ENCODE data around the gene POU5F1.
"Not testable (repeated sequence)": the region's sequence is repeated elsewhere in the genome, so short reads cannot be mapped to it uniquely, and the experiment has no call there.

POU5F1 gene

DNA sequence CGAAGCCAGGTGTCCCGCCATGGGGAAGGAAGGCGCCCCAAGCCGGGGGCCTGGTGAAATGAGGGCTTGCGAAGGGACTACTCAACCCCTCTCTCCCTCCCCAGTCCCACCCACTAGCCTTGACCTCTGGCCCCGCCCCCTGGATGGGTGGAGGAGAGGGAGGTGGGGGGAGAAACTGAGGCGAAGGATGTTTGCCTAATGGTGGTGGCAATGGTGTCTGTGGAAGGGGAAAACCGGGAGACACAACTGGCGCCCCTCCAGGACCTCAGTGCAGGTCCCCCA is at the start of gene POU5F1:
TSS of gene POU5F1 (minus strand) at position 83 of the 282 bp plus-strand sequence. CDS start at position 21, 62 bp downstream.
- no peak for DNase-seq

DNA sequence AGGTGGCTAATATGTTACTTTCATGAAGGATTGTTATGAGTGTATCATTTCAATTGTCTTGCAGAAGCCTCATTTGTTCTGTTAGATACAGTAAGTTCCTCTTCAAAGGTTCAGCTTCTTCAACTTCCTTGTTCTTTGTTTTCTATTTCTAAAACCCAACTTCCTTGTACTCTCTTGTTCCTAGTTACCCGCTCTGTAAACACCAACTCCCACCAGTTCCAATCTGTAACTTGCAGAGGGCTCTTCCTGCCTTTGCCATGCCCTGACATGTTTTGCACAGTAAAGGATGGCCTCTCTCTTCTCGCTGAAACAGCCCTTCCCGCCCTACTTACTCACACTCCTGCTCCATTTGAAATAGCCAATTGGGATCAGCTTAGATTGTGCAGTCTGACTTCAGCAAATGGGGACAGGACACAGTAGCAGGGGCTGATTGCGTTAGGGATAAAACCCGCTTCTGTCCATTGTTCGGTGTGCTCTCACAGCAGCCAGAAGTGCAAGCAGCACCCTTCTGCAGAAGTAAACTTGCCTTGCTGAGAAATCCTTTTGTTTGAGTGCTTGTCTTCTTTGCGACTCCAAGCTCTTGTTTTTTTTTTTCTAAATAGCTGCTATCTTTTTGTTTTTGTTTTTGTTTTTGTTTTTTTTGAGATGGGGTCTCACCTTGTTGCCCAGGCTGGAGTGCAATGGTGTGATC is 45.9 kb upstream of the POU5F1 start:
- DNase-seq = no peak

DNA sequence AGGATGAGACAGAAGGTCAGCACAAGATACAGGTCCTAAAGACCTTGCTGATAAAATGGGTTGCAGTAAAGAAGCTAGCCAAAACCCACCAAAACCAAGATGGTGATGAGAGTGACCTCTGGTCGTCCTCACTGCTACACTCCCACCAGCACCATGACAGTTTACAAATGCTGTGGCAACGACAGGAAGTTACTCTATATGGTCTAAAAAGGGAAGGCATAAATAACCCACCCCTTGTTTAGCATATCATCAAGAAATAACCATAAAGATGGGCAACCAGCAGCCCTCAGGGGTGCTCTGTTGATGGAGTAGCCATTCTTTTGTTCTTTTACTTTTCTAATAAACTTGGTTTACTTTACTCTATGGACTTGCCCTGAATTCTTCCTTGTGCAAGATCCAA is 44.7 kb upstream of the POU5F1 start:
- DNase-seq = not testable (repeated sequence)

DNA sequence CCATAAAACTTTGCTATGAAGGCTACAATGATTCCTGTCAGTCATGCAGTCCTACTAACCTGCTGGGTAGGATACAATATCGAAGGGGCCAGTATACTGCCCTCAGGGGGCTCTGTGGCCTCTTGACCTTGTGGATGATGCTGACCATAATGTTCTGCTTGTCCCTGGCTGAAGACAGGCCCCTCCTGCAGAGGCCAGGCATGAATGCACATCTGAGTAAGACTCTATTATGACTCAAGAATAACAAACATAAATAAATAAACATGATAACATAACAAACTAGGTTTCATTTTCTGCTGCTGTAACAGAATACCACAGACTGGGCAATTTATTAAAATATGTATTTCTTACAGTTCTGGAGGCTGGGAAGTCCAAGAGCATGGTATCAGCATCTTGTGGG is 44.0 kb upstream of the POU5F1 start:
- DNase-seq = no peak

DNA sequence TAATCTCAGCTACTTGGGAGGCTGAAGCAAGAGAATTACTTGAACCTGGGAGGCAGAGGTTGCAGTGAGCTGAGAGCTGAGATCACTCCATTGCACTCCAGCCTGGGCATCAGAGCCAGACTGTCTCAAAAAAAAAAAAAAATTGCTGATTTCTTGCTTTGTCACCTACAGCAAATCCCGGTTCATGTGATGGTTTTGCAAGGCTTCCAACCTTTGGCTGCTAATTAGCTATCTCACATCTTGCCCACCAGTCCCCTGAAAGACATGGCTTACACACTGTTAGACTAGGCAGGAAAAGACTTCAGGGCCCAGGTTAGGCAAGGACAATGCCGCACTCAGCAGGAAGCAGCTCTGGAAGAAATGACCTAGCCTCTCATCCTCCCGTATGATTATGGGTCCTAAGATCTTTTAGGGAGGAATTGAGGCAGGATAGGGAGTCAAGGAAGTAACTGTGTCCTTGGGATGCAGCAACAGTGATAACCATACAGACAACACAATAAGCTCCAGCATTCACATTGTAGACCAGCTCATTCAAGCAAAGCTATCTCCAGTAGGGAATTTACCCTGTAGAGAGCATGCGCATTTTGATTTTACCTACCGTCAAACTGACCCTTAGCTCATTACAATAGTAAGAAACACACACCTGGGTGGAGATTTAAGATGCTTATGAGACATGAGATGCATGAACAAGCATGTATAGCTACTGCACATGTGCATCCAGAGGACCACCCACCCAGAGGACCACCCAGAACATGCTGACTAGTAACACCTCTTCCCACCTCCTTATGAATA is 40.5 kb upstream of the POU5F1 start:
- DNase-seq = no peak

DNA sequence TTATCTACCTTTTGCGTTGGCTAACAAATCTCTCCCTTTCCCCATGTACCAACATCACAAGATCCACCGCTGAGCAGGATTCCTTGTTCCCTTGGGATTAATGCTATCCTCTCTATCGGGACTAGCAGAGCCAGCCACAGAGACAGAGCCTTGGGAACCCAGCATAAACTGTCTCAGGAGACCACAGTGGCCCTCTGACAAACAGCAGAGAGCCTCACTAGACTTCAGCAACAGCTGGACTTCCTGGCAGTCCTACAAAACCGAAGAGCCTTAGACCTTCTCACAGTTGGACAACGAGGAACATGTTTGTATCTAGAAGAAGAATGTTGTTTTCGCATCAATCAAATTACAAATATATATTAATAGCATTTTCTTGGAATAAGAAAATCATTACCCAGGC is 39.6 kb upstream of the POU5F1 start:
- no peak for DNase-seq

DNA sequence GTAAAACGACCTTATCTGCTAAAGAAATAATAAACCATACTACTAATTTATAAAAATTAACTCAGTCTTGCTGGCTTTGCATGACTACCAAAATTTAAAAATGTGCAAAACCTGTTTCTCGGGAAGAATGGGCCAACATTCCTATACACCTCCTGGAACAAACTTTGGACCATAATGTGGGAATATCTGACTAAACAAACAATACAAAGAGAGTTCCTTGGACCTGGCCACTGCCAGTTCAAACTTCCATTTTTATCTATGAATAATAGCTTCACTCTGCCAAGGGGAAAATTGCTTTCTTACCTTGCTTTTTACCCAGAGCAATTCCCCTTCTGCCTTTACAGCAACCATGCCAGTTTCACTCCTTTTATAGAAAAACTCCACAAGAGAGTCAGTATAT is 38.7 kb upstream of the POU5F1 start:
- no peak for DNase-seq

DNA sequence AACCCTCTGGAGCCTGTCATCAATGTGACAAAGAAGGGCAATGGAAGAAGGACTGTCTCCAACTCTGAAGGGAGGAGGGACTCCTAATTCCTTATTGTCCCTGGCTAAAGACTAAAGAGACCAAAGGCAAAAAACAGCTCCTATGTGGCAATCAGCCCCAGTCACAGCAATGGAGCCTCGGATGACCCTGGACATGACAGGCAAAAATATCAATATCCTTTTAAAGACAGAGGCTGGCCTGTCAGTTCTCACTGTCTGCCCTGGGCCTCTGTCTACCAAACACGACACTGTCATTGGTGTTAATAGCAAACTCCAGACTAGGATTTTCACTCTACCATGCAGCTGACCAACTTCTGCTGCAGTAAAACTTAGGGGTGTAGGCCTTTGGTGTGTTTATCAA is 38.0 kb upstream of the POU5F1 start:
- DNase-seq = no peak

DNA sequence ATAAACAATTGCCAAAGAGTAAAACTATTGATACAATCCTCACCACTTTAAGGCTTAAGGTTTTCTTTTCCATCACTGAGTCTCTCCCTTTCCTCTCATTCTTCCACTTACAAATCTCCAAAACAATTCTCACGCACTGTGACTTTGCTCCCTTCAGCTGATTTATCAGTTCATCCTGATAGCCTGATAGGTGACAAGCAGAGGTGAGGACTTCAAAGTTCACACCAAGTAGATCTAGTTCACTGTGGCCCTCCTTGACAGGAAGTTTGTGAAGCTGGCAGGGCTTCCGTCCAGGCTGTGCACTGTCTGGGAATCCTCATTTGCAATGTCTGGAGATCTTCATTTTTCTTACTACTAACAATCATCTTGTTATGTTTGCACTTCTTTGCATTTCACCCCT is 35.2 kb upstream of the POU5F1 start:
- DNase-seq = no peak

DNA sequence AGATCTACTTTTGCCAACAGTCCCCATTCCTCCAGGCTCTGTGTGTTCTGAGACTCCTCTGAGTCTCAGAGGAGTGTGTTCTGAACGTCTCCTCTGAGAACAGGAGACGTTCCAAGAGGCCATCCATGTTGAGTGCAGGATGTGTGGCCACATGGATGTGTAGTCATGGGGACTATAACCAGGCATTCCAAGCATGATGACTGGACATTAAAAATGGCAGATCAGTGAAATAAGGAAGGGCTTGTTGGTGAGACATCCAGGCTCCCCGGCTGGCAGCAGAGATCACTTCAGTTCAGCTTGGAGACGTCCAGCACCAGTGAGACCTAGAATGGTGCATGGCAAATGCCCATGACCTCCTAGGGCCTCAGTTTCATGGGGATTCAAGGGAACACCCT is 34.3 kb upstream of the POU5F1 start:
- DNase-seq = peak; percentile 15

DNA sequence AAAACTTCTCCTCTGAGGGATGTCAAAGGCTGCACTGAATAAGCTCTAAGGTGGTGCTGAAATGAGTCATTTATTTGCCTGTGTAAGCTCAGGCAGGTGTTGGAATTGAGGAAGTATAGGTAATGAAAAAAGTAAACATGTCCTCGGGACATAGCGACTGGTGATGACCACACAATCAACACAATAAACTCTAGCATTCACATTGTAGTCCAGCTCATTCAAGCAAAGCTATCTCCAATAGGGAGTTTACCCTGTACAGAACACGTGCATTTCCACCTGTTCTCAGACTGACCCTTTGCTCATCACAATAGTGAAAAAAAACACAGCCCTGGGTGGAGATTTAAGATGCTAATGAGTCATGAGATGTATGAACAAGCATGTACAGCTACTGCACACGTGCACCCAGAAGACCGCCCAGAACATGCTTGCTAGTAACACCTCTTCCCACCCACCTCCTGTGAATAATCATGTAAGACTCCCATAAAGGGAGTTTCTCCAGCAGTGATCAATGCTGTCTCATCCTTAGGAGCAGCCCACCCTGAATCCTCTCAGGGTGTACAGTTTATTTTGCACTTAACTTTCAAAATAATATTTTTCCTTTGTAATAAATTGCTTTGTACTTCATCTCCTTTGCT is 33.0 kb upstream of the POU5F1 start:
- DNase-seq = peak; percentile 96

DNA sequence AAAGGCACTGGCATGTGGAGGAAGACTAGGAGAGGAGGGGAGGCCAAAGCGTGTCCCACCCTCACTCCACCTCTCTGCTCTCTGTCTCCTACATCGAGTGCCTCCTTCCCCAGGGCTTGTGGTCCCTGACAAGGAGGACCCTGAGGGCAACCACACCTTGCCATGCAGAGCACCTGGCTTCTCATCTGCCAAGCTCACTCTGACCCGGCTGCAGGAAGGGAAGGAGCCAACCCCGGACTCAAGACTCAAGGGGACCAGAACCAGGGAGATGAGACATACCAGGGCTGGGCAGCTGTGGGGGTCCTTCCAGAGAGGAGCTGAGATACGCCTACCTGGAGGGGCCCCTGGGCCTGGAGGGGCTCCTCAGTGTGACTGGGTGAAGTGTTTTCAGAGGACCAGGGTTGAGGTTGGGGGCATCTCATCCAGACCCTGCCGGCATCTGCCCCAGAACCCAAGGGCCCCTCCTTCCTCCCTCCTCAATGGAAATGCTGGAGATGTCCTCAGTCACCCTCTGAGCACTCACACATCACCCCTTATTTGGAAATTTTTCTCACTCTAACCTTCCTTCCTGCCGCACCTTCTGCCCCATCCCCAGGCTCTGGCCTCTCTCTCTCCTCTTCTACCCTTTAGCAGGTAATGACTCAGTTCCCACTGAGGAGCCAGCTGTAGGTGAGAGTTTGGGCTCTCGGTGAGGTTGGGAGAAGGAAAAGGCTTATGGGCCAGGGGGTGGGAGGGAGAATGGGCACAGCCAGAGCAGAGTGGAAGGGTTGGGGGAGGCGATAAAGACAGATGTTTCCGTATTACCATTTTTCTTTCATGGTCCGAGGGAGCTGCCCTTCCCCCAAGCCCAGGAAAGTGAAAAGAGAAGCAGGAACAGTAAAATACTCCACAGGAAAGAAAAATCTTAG is 32.0 kb upstream of the POU5F1 start:
- peak; percentile 51 for DNase-seq

DNA sequence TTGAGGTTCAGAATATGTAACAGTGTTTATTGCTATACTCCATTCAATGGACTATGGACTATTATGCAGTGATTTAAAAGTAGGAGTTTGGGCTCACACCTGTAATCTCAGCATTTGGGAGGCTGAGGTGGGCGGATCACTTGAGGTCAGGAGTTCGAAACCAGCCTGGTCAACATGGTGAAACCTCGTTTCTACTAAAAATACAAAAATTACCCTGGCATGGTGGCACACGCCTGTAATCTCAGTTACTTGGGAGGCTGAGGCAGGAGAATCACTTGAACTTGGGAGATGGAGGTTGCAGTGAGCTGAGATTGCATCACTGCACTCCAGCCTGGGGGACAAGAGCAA is 28.6 kb upstream of the POU5F1 start:
- not testable (repeated sequence) for DNase-seq

DNA sequence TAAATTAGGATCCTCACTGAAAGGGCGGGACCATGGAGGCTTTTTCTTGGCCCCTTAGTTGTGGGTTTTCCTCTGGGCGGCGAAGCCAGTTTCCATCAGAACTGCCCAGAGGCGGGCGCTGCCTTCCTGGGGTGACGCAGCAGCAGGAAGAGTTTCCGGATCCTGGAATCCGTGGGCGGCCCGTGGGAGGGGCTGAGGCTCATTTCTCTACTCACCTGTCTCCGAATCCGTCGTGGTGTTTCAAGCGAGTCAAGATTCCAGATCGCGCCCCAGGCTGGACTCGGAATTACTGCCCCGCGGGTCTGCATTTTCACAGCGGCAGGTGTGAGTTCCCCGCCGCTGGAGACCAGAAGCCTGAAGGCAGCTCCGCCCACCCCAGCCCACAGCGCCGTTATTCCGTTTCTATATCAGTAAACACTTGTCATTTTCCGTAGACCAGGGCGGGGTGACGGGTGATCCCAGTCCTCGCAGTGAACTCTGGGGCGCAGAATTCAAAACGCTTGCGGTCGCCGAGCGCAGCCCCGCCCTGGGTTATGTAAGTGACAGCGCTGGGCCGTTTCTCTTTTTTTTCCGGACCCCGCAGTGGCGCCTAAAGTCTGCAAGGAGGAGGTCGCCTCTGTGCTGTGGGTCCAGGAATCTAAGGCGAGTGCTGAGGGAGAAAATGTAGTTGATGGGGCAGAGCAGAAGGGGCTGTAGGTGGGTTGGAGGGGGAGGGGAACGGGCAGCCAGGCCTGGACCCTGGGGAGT is 27.2 kb upstream of the POU5F1 start:
- peak; percentile 93 for DNase-seq

DNA sequence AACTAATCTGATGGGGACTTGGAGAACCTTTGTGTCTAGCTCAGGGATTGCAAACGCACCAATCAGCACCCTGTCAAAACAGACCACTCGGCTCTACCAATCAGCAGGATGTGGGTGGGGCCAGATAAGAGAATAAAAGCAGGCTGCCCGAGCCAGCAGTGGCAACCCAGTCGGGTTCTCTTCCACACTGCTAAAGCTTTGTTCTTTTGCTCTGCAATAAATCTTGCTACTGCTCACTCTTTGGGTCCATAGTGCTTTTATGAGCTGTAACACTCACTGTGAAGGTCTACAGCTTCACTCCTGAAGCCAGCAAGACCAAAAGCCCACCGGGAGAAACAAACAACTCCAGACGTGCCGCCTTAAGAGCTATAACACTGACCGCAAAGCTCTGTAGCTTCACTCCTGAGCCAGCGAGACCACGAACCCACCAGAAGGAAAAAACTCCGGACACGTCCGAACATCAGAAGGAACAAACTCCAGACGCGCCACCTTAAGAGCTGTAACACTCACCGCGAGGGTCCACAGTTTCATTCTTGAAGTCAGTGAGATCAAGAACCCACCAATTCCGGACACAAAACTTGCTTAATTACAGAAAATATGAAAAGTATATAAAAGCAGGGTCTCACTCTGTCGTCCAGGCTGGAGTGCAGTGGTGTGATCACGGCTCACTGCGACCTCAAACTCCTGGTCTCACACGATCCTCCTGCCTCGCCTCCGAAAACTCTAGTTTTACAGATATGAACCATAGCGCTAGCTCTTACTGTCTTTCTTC is 26.0 kb upstream of the POU5F1 start:
- DNase-seq = not testable (repeated sequence)

DNA sequence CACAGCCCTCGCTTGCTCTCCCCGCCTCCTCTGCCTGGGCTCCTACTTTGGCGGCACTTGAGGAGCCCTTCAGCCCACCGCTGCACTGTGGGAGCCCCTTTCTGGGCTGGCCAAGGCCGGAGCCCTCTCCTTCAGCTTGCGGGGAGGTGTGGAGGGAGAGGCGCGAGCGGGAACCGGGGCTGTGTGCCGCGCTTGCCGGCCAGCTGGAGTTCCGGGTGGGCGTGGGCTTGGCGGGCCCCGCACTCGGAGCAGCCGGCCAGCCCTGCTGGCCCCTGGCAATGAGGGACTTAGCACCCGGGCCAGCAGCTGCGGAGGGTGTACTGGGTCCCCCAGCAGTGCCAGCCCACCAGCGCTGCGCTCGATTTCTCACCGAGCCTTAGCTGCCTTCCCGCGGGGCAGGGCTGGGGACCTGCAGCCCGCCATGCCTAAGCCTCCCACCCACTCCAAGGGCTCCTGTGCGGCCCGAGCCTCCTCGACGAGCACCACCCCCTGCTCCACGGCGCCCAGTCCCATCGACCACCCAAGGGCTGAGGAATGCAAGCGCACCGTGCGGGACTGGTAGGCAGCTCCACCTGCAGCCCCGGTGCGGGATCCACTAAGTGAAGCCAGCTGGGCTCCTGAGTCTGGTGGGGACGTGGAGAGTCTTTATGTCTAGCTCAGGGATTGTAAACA is 25.0 kb upstream of the POU5F1 start:
- DNase-seq = not testable (repeated sequence)

DNA sequence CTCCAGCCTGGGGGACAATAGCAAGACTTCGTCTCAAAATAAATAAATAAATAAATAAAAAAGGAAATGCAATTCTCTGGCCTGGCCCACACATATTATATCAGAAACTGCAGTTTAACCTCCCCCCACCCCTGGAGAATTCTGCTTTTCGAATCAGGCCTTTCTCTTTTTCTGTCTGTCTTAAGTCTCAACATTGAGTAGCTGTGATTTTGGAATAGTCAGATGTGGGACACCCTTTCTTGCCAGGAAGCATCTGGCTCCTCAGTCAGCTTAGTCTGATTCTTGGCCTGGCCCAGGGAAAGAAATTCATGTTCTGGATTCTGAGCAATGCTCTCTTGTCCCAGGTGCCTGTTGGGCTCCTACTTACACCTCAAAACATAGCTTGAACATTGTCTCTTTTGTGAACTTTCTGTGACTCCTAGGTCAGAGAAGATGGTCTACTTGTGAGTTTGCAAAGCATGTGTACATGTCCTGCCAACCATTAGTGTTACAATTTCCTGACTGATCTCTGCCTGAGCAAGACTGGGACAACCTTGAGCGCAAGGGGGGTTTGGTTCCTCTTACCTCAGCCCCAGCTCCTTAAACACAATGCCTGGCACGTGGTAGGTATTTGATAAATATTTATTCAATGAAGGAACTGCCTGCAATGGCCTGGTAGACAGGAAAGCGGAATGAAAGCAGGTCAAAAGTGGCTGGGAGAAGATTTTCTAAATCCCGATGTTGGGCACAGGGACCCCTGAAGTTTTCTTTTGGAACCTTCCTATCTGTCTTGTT is 23.8 kb upstream of the POU5F1 start:
- no peak for DNase-seq

DNA sequence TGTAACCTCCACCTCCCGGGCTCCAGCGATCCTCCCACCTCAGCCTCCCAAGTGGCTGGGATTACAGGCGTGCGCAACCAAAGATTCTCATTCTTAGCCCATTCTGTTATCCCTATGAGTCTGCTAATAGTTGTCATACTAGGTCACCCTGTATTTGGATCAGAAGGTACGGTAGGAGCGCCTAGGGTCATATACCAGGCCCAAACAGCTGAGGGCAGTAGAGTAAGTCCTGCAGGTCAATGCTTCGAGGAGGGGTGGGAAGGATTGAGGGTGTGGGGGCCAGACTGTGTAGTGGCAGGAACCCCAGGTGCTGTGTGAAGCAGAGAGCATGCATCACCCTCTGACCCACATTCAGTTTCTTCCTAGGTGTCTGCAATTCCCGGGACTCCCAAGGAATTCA is 22.7 kb upstream of the POU5F1 start:
- DNase-seq = no peak

DNA sequence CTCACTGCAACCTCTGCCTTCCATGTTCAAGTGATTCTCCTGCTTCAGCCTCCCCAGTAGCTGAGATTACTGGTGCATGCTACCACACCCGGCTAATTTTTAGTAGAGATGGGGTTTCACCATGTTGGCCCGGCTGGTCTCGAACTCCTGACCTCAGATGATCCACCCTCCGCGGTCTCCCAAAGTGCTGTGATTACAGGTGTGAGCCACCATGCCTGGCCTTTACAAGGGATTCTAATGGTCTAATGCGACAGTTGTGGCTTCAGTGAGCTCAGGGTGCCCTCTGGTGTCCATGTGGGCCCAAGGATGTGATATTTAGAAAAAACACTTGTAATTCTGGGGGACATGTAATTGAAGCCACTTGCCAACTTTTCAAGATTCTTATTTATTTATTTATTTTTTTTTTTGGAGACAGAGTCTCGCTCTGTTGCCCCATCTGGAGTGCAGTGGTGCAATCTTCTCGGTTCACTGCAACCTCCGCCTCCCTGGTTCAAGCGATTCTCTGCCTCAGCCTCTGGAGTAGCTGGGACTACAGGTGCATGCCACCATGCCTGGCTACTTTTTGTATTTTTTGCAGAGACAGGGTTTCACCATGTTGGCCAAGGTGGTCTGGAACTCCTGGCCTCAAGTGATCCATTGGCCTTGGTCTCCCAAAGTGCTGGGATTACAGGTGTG is 22.1 kb upstream of the POU5F1 start:
- DNase-seq = peak; percentile 74

DNA sequence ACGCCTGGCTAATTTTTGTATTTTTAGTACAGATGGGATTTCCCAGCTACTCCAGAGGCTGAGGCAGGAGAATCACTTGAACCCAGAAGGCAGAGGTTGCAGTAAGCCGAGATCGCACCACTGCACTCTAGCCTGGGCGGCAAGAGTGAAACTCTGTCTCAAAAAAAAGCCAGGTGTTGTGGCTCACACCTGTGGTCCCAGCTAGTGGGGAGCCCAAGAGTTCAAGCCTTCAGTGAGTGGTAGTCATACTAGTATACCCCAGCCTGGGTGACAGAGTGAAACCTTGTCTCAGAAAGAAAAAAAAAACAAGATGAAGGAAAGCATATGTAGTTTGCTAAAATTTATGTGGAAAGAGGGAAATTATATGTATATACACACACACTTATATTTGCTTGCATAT is 20.0 kb upstream of the POU5F1 start:
- DNase-seq = no peak

All from NCI-H146 (cell line).